ENCODE measurements around the gene PIN1.

GRCh38 chr19:9828551-9829063 is 6.5 kb upstream of the PIN1 start:
- TF ChIP-seq CTCF (IDR thresholded peaks at IDR 0.05): no peak
- no peak for TF ChIP-seq EP300 (IDR thresholded peaks at IDR 0.05)
- no peak for TF ChIP-seq POLR2A (IDR thresholded peaks at IDR 0.05)
- no peak for TF ChIP-seq POLR2AphosphoS5 (IDR thresholded peaks at IDR 0.05)

Measured in gastroesophageal sphincter (tissue), 3 donors.